Adrenal gland (tissue), 12 donors: ENCODE measurements around the gene PKP3. TPM values are rescaled to one million over a fixed set of nuclear protein-coding genes. Genes with fewer than 3 reads are reported as not detected.

Experiments
- DNase-seq, 7 donors: peaks; one replicate each; pipeline ENCODE4 v3.0.0-alpha.2; 2019 to 2020
- H3K27ac ChIP-seq, 5 donors: fragments of 200-600 bp; sonication (generic) in 4 of 5; 1 replicate in 3 of 5; 2 replicates in 2 of 5; pipeline versions ENCODE4 v1.5.1 to v1.8.0; 2016 to 2020; ENCODE audit warnings: mild to moderate bottlenecking in 1 of 5
- H3K27me3 ChIP-seq: fragments of 200-600 bp; 2 replicates; pipeline ENCODE4 v1.8.0; 2021
- H3K36me3 ChIP-seq, 2 donors: fragments of 200-600 bp; replicated peaks in 1 of 2; 1 replicate in 1 of 2; 2 replicates in 1 of 2; pipeline versions ENCODE4 v1.5.1 to v1.8.0; 2018 to 2022
- H3K4me1 ChIP-seq, 2 donors: fragments of 200-600 bp; replicated peaks in 1 of 2; 1 replicate in 1 of 2; 2 replicates in 1 of 2; pipeline versions ENCODE4 v1.5.1 to v1.8.0; 2018 to 2021
- H3K4me3 ChIP-seq, 4 donors: fragments of 200-600 bp; sonication (generic) in 3 of 4; one replicate each; pipeline ENCODE4 v1.5.1; 2016 to 2018
- H3K9me3 ChIP-seq, 3 donors: fragments of 200-600 bp; sonication (generic) in 1 of 3; replicated peaks in 1 of 3; 1 replicate in 2 of 3; 2 replicates in 1 of 3; pipeline versions ENCODE4 v1.5.1 to v1.8.0; 2016 to 2021
- CTCF ChIP-seq, 6 experiments: fragments of 450-650 bp in 4 of 6; fragments of 200-600 bp in 2 of 6; sonication (generic) in 1 of 6; IDR thresholded peaks; 1 replicate in 5 of 6; 2 replicates in 1 of 6; pipeline versions ENCODE4 v1.5.1 to v1.8.0; 2016 to 2021; ENCODE audit warnings: antibody characterized with exemption in 6 of 6, mild to moderate bottlenecking in 2 of 6, moderate library complexity in 1 of 6
- POLR2A ChIP-seq, 2 donors: fragments of 450-650 bp; IDR thresholded peaks; one replicate each; pipeline ENCODE4 v1.6.1; 2017; ENCODE audit warnings: antibody characterized with exemption in 2 of 2, mild to moderate bottlenecking in 2 of 2, moderate library complexity in 1 of 2
- WGBS, 4 donors: extraction: QIAGEN DNeasy Blood & Tissue Kit in 2 of 4; methylation state at CpG; one replicate each; pipeline versions ENCODE4 v1.1.5 to v1.1.7; 2013 to 2017; 5-methylcytosine and 5-hydroxymethylcytosine counted together
- intact Hi-C, 2 donors: fragments of 100-400 bp; cut with DNase I; formaldehyde crosslinking; loops; one replicate each; pipeline versions ENCODE4 v1.14.1 to v1.15.0; 2022 to 2023
- polyA plus RNA-seq, 3 donors: library from polyadenylated mRNA; stranded (reverse); fragments of 200-250 nt in 2 of 3; fragments of 350-450 nt in 1 of 3; fragmentation: Illumina TruSeq in 1 of 3; extraction: RNeasy Lipid Tissue Mini Kit (QIAGEN cat#74804) in 1 of 3; gene quantifications; one replicate each; pipeline ENCODE4 v1.2.3, GENCODE V29; 2013 to 2014
- total RNA-seq, 9 donors: library from RNA; depleted of rRNA in 4 of 9; stranded (reverse); fragments of >200 nt in 4 of 9; fragments of 120-200 nt in 1 of 9; fragmentation: NEBNext Ultra II Directional in 1 of 9; extraction: Animal tissue kit (Norgen Biotek cat#: 25700) in 1 of 9; gene quantifications; one replicate each; pipeline versions ENCODE4 v1.1.0 to v1.2.4, GENCODE V29; 2013 to 2023
- donor health status: healthy with polysubstance abuse.
- donor health status: Bipolar disorder and iron deficiency.
- donor health status: DM: yes; HTN: yes; CAD: no.
- donor health status: DM: no; HTN: no; CAD: no.
- donor health status: DM: no; HTN: no; CAD: no.
- donor health status: DM: yes; HTN: yes; CAD: no.

Gene PKP3
- total and polyA plus RNA-seq, 12 donors, result 0.37 to 0.65 (median 0.55) TPM; not detected in 8

GRCh38 chr11:405954-406795 lies 12.2 kb downstream of the PKP3 start:
- Histone ChIP-seq H3K27me3 (no peaks in the 10 kb centered on the region), H3K4me3 (peak overlapping the region in 2 of 4 donors; percentile 2 to 72), H3K36me3 (no peaks in the 10 kb centered on the region), H3K27ac (peak overlapping the region in 2 of 5 donors; percentile 38 to 75), H3K4me1 (peaks cover 0 to 9% of the 10 kb centered on the region in 2 donors), H3K9me3 (no peaks in the 10 kb centered on the region)
- WGBS, 4 donors, result 67 to 90% (median 74%) methylated on average over 18 to 47 of the region's 47 CpGs
- DNase-seq, result peak in 1 of 7 donors; percentile 24
- TF ChIP-seq CTCF (IDR thresholded peaks at IDR 0.05), result no peak
- TF ChIP-seq POLR2A (IDR thresholded peaks at IDR 0.05), result no peak
- intact Hi-C loops, result no loop called here

- peaks cover 0 to 9% of the 10 kb centered on the region in 2 donors for H3K4me1 ChIP-seq
- H3K27ac ChIP-seq, result peak overlapping the region in 2 of 5 donors; percentile 38 to 75
- intact Hi-C loops, result no loop called here
These were observed 13.0 kb downstream of the PKP3 start for GRCh38 chr11:406796-407650.

GRCh38 chr11:407651-408123 lies 13.7 kb downstream of the PKP3 start:
- DNase-seq, result peak in 1 of 7 donors; percentile 54
- Histone ChIP-seq H3K27me3 (no peaks in the 10 kb centered on the region), H3K27ac (peak overlapping the region in 1 of 5 donors; percentile 13), H3K4me3 (peak overlapping the region in 1 of 4 donors; percentile 72), H3K4me1 (peaks cover 0 to 9% of the 10 kb centered on the region in 2 donors), H3K9me3 (no peaks in the 10 kb centered on the region), H3K36me3 (no peaks in the 10 kb centered on the region)
- intact Hi-C loops, result no loop called here
- TF ChIP-seq POLR2A (IDR thresholded peaks at IDR 0.05) (no peak), CTCF (IDR thresholded peaks at IDR 0.05) (no peak)
- WGBS, 4 donors, result 72 to 87% (median 78%) methylated on average over 24 to 28 of the region's 28 CpGs

More at GRCh38 chr11:406796-407650, 13.0 kb downstream of the PKP3 start:
- peak; percentile 65 to 83 (median 74) for DNase-seq
- Histone ChIP-seq H3K36me3 (no peaks in the 10 kb centered on the region), H3K9me3 (no peaks in the 10 kb centered on the region), H3K27me3 (no peaks in the 10 kb centered on the region), H3K4me3 (peak overlapping the region in 2 of 4 donors; percentile 2 to 72)
- WGBS, 4 donors, result 4 to 7% (median 6%) methylated on average over 6 to 90 of the region's 91 CpGs; no CpG with 5 or more reads in 1 of the 4 donors
- TF ChIP-seq CTCF (IDR thresholded peaks at IDR 0.05), result peak in 3 of 6 experiments; percentile 13 to 24 (median 14)
- no peak for TF ChIP-seq POLR2A (IDR thresholded peaks at IDR 0.05)
